ENCODE data around the gene PPP1R27. TPM values are rescaled to one million over a fixed set of nuclear protein-coding genes. Genes with fewer than 3 reads are reported as not detected.

PPP1R27 gene
- total and polyA plus RNA-seq, 9 of the 15 experiments (the other 6 are each of a cell fraction or from before 2014, with no cell fraction given): 0.29 to 6.9 (median 1.5) TPM; not detected in 2

DNA sequence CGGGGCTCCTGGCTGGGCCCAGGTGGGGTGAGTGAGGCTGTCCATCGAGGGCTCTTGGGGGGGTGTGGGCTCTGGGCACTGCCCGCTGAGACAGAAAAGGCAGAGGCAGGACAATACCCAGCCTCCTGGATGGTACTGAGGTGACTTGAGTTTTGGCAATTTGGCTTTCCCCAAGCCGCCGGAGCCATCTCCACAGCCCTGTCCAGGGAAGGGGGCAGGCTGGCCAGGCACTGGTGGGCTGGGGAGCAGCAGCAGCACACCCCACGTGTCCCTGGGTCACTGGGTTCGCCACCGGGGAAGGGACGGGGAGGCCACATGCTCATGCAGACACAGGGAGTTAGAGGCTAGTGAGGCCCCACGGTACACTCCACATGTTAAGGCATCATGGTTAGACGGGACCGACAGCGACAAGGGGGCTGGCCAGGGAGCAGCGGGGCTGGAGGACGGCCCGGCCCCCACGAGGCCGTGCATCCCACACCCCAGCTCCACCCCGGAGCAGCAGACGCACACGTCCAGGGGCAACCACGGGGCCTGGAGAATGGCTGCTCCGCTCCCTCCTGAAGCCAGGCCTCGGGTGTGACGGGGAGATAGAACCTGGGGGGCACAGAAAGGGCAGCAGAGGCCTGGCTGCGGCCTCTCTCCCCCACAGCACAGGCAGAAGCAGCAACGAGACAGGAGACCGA, 33.3 kb upstream of the PPP1R27 start:
- Histone ChIP-seq H3K27me3 (ENCODE audit: control insufficient read depth in 2 of 2, insufficient read depth in 2 of 2, low read length in 2 of 2) (no peaks in the 10 kb centered on the region), H4K20me1 (replicated peaks; ENCODE audit: control insufficient read depth, insufficient read depth, low read length) (peaks cover 41% of the 10 kb centered on the region), H3K4me3 (no peak overlapping the region), H3K79me2 (ENCODE audit: control insufficient read depth, insufficient read depth, low read length) (peaks cover 66% of the 10 kb centered on the region), H3K9me1 (ENCODE audit: control insufficient read depth, insufficient read depth, low read length) (no peaks in the 10 kb centered on the region), H3K4me1 (replicated peaks in 1 of 2; ENCODE audit: control insufficient read depth in 2 of 2, insufficient read depth in 2 of 2, low read length in 2 of 2) (peaks cover 36 to 86% of the 10 kb centered on the region in 2 experiments), H3K9ac (ENCODE audit: insufficient read depth in 1 of 2, low read depth in 2 of 2, low read length in 2 of 2) (peak overlapping the region; percentile 44 to 91; a peak in 3 of 4 replicates), H3K27ac (ENCODE audit: extremely low read depth, low read depth, low read length) (peak overlapping the region; percentile 93), H3K36me3 (ENCODE audit: control insufficient read depth, insufficient read depth, low read length) (peaks cover 57% of the 10 kb centered on the region), H3K4me2 (ENCODE audit: insufficient read depth, low read length) (peak overlapping the region; percentile 21; the same call in 1 of the 2 replicates), H2AFZ (ENCODE audit: low read depth, low read length) (no peak overlapping the region), H3K9me3 (replicated peaks; ENCODE audit: control insufficient read depth, insufficient read depth, low read depth, low read length) (no peaks in the 10 kb centered on the region)
- CTCF ChIA-PET (ENCODE audit: low intra/inter-chr PET ratio): no interaction called here
- WGBS (ENCODE audit: insufficient coverage, low coverage, missing lambda C conversion rate): 25% methylated on average over 21 of the region's 28 CpGs
- intact Hi-C loops (cut with micrococcal nuclease) (no loop called here), in situ Hi-C loops (cut with MboI) (no loop called here)
- peak; percentile 77 for FAIRE-seq
- BruUV-seq (replicated peaks): no TSS peak
- DNase-seq (ENCODE audit: extremely low read depth in 1 of 4, low spot score in 3 of 4): peak in 2 of 4 experiments; percentile 26 to 32
- ATAC-seq: peak; percentile 15
- POLR2A ChIA-PET: interaction anchor here (0.7 to 1.5 kb wide), 8 partner anchors 12 to 137 kb away, joined by 3 to 8 read pairs (median 3); no protein-coding TSS in a partner anchor
- 0 out of 2 replicates have a peak, but pooled peaks have one; percentile 7 for TF ChIP-seq CAMTA2 (CRISPR knock-in tag; conservative IDR thresholded peaks at IDR 0.05)
- no peak for TF ChIP-seq RBM25 (IDR thresholded peaks at IDR 0.05; ENCODE audit: low read depth, low read length, severe bottlenecking)
- TF ChIP-seq, protein P1, sequence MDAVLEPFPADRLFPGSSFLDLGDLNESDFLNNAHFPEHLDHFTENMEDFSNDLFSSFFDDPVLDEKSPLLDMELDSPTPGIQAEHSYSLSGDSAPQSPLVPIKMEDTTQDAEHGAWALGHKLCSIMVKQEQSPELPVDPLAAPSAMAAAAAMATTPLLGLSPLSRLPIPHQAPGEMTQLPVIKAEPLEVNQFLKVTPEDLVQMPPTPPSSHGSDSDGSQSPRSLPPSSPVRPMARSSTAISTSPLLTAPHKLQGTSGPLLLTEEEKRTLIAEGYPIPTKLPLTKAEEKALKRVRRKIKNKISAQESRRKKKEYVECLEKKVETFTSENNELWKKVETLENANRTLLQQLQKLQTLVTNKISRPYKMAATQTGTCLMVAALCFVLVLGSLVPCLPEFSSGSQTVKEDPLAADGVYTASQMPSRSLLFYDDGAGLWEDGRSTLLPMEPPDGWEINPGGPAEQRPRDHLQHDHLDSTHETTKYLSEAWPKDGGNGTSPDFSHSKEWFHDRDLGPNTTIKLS (IDR thresholded peaks at IDR 0.05; ENCODE audit: borderline replicate concordance, low read depth): no peak
- TF ChIP-seq, protein P2, sequence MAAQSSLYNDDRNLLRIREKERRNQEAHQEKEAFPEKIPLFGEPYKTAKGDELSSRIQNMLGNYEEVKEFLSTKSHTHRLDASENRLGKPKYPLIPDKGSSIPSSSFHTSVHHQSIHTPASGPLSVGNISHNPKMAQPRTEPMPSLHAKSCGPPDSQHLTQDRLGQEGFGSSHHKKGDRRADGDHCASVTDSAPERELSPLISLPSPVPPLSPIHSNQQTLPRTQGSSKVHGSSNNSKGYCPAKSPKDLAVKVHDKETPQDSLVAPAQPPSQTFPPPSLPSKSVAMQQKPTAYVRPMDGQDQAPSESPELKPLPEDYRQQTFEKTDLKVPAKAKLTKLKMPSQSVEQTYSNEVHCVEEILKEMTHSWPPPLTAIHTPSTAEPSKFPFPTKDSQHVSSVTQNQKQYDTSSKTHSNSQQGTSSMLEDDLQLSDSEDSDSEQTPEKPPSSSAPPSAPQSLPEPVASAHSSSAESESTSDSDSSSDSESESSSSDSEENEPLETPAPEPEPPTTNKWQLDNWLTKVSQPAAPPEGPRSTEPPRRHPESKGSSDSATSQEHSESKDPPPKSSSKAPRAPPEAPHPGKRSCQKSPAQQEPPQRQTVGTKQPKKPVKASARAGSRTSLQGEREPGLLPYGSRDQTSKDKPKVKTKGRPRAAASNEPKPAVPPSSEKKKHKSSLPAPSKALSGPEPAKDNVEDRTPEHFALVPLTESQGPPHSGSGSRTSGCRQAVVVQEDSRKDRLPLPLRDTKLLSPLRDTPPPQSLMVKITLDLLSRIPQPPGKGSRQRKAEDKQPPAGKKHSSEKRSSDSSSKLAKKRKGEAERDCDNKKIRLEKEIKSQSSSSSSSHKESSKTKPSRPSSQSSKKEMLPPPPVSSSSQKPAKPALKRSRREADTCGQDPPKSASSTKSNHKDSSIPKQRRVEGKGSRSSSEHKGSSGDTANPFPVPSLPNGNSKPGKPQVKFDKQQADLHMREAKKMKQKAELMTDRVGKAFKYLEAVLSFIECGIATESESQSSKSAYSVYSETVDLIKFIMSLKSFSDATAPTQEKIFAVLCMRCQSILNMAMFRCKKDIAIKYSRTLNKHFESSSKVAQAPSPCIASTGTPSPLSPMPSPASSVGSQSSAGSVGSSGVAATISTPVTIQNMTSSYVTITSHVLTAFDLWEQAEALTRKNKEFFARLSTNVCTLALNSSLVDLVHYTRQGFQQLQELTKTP (IDR thresholded peaks at IDR 0.05; ENCODE audit: low read depth in 1 of 2, partially characterized antibody in 2 of 2): no peak
- peak; percentile 54; the same call in 1 of the 2 replicates for TF ChIP-seq ZNF212 (CRISPR knock-in tag; IDR thresholded peaks at IDR 0.05)
- peak; percentile 54 for TF ChIP-seq SUPT5H (IDR thresholded peaks at IDR 0.05)
- no peak for TF ChIP-seq ZNF584 (CRISPR knock-in tag; IDR thresholded peaks at IDR 0.05; ENCODE audit: low read depth)
- TF ChIP-seq, protein P3, sequence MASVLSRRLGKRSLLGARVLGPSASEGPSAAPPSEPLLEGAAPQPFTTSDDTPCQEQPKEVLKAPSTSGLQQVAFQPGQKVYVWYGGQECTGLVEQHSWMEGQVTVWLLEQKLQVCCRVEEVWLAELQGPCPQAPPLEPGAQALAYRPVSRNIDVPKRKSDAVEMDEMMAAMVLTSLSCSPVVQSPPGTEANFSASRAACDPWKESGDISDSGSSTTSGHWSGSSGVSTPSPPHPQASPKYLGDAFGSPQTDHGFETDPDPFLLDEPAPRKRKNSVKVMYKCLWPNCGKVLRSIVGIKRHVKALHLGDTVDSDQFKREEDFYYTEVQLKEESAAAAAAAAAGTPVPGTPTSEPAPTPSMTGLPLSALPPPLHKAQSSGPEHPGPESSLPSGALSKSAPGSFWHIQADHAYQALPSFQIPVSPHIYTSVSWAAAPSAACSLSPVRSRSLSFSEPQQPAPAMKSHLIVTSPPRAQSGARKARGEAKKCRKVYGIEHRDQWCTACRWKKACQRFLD (CRISPR knock-in tag; IDR thresholded peaks at IDR 0.05): peak; percentile 59; the same call in 1 of the 2 replicates
- TF ChIP-seq, protein P4, sequence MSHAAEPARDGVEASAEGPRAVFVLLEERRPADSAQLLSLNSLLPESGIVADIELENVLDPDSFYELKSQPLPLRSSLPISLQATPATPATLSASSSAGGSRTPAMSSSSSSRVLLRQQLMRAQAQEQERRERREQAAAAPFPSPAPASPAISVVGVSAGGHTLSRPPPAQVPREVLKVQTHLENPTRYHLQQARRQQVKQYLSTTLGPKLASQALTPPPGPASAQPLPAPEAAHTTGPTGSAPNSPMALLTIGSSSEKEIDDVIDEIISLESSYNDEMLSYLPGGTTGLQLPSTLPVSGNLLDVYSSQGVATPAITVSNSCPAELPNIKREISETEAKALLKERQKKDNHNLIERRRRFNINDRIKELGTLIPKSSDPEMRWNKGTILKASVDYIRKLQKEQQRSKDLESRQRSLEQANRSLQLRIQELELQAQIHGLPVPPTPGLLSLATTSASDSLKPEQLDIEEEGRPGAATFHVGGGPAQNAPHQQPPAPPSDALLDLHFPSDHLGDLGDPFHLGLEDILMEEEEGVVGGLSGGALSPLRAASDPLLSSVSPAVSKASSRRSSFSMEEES (CRISPR knock-in tag; IDR thresholded peaks at IDR 0.05): no peak; the same call in 1 of the 2 replicates
- TF ChIP-seq CEBPG (CRISPR knock-in tag; IDR thresholded peaks at IDR 0.05): no peak
- no peak for TF ChIP-seq CEBPG (tag; conservative IDR thresholded peaks at IDR 0.05 in 1 of 2, IDR thresholded peaks at IDR 0.05 in 1 of 2)
- no peak for TF ChIP-seq TSC22D4 (tag; IDR thresholded peaks at IDR 0.05)
